OCI-LY3 (cell line): ENCODE measurements around the gene CIPC.
A peak's percentile ranks its signal among the peaks of the same experiment; 100 is the strongest.

ENCODE experiments used
- H2AFZ ChIP-seq: fragments of 200-600, 300-600 bp; shearing (Covaris generic); 2 replicates; pipeline ENCODE4 v1.6.0; 2014; ENCODE audit warnings: antibody characterized with exemption, low read depth, low read length
- H3K27ac ChIP-seq: fragments of 200-600, 300-600 bp; sonication (generic); 2 replicates; pipeline ENCODE4 v1.5.1; 2014; ENCODE audit warnings: mild to moderate bottlenecking, low read length, moderate library complexity, mixed read lengths
- H3K27me3 ChIP-seq: fragments of 200-600, 300-600 bp; sonication (generic); 2 replicates; pipeline ENCODE4 v1.6.1; 2014; ENCODE audit warnings: low read depth, low read length, mixed read lengths
- H3K36me3 ChIP-seq: fragments of 200-600, 300-600 bp; sonication (generic); replicated peaks from 2 replicates; pipeline ENCODE3; 2014; ENCODE audit warnings: low read depth, low read length, mixed read lengths
- H3K4me1 ChIP-seq: fragments of 300-600, 200-600 bp; sonication (generic); 2 replicates; pipeline ENCODE4 v1.6.1; 2014; ENCODE audit warnings: low read length, mixed read lengths
- H3K4me2 ChIP-seq: fragments of 200-600, 300-600 bp; sonication (generic); 2 replicates; pipeline ENCODE4 v1.6.1; 2014; ENCODE audit warnings: low read length, mixed read lengths
- H3K4me3 ChIP-seq: fragments of 300-600, 200-600 bp; sonication (generic); 2 replicates; pipeline ENCODE4 v1.5.1; 2014; ENCODE audit warnings: antibody characterized with exemption, mild to moderate bottlenecking, low read length, moderate library complexity
- H3K79me2 ChIP-seq: fragments of 300-600, 200-600 bp; shearing (Covaris generic); 2 replicates; pipeline ENCODE4 v1.6.1; 2014; ENCODE audit warnings: mild to moderate bottlenecking, low read length, mixed read lengths
- H3K9ac ChIP-seq: fragments of 300-600, 200-600 bp; shearing (Covaris generic); 2 replicates; pipeline ENCODE4 v1.6.0; 2014; ENCODE audit warnings: mild to moderate bottlenecking, low read length, moderate library complexity
- H3K9me3 ChIP-seq: fragments of 200-600, 300-600 bp; shearing (Covaris generic); 2 replicates; pipeline ENCODE4 v1.6.1; 2014; ENCODE audit warnings: low read length, mixed read lengths; ENCODE audit not compliant: insufficient read depth
- H4K20me1 ChIP-seq: fragments of 200-600, 300-600 bp; sonication (generic); 2 replicates; pipeline ENCODE4 v1.6.1; 2016; ENCODE audit warnings: low read length, mixed read lengths; ENCODE audit not compliant: insufficient read depth
- CTCF ChIP-seq: fragments of 200-600, 300-600 bp; sonication (generic); IDR thresholded peaks from 2 replicates; pipeline ENCODE4 v1.5.1; 2014; ENCODE audit warnings: antibody characterized with exemption, low read length, low read depth
- EZH2phosphoT487 ChIP-seq: fragments of 200-600 bp; shearing (Covaris generic); IDR thresholded peaks from 2 replicates; pipeline ENCODE4 v1.6.1; 2018; ENCODE audit warnings: antibody characterized with exemption, mixed run types, low read depth

CIPC gene

GRCh38 chr14:77151918-77152588 is 54.0 kb downstream of the CIPC start:
- no peaks in the 10 kb centered on the region for H4K20me1 ChIP-seq
- no peaks in the 10 kb centered on the region for H3K36me3 ChIP-seq
- no peak overlapping the region for H3K4me2 ChIP-seq
- no peak overlapping the region for H3K27ac ChIP-seq
- TF ChIP-seq EZH2phosphoT487 (no peak), CTCF (peak; percentile 40)
- H3K9ac ChIP-seq = no peak overlapping the region
- H3K4me3 ChIP-seq = no peak overlapping the region
- no peaks in the 10 kb centered on the region for H3K79me2 ChIP-seq
- no peaks in the 10 kb centered on the region for H3K9me3 ChIP-seq
- no peak overlapping the region for H2AFZ ChIP-seq
- peaks cover 23% of the 10 kb centered on the region for H3K4me1 ChIP-seq
- H3K27me3 ChIP-seq = peaks cover 3% of the 10 kb centered on the region; the same call in 1 of the 2 replicates

GRCh38 chr14:77153802-77154201 is 55.7 kb downstream of the CIPC start:
- Histone ChIP-seq H4K20me1 (no peaks in the 10 kb centered on the region), H3K4me3 (0 out of 2 replicates have a peak overlapping the region, but pooled peaks have one; percentile 17)
- TF ChIP-seq CTCF = no peak
- TF ChIP-seq EZH2phosphoT487 = no peak

GRCh38 chr14:77154421-77154820 is 56.4 kb downstream of the CIPC start:
- Histone ChIP-seq H3K36me3 (no peaks in the 10 kb centered on the region), H3K9me3 (no peaks in the 10 kb centered on the region), H2AFZ (no peak overlapping the region), H3K4me2 (peak overlapping the region; percentile 47), H3K9ac (no peak overlapping the region), H3K4me3 (peak overlapping the region; percentile 17; the same call in 1 of the 2 replicates), H3K4me1 (peaks cover 23% of the 10 kb centered on the region), H4K20me1 (no peaks in the 10 kb centered on the region), H3K27ac (peak overlapping the region; percentile 38; the same call in 1 of the 2 replicates), H3K27me3 (0 out of 2 replicates have a peak, but pooled peaks cover 8% of the 10 kb centered on the region), H3K79me2 (no peaks in the 10 kb centered on the region)
- no peak for TF ChIP-seq EZH2phosphoT487
- TF ChIP-seq CTCF = no peak

More at GRCh38 chr14:77153802-77154201, 55.7 kb downstream of the CIPC start:
- Histone ChIP-seq H3K27ac (peak overlapping the region; percentile 38; the same call in 1 of the 2 replicates), H2AFZ (no peak overlapping the region), H3K4me2 (peak overlapping the region; percentile 47), H3K9me3 (no peaks in the 10 kb centered on the region), H3K4me1 (peaks cover 23% of the 10 kb centered on the region), H3K27me3 (0 out of 2 replicates have a peak, but pooled peaks cover 4% of the 10 kb centered on the region), H3K79me2 (no peaks in the 10 kb centered on the region), H3K9ac (no peak overlapping the region), H3K36me3 (no peaks in the 10 kb centered on the region)

- peak overlapping the region; percentile 47 for H3K4me2 ChIP-seq
- peak overlapping the region; percentile 5; the same call in 1 of the 2 replicates for H3K4me3 ChIP-seq
- H3K27ac ChIP-seq = no peak overlapping the region
- no peaks in the 10 kb centered on the region for H3K9me3 ChIP-seq
- H3K27me3 ChIP-seq = 0 out of 2 replicates have a peak, but pooled peaks cover 8% of the 10 kb centered on the region
- H3K36me3 ChIP-seq = no peaks in the 10 kb centered on the region
- no peak for TF ChIP-seq EZH2phosphoT487
- no peak for TF ChIP-seq CTCF
- peaks cover 23% of the 10 kb centered on the region for H3K4me1 ChIP-seq
- H2AFZ ChIP-seq = no peak overlapping the region
- no peaks in the 10 kb centered on the region for H3K79me2 ChIP-seq
- no peaks in the 10 kb centered on the region for H4K20me1 ChIP-seq
- peak overlapping the region; percentile 3; the same call in 1 of the 2 replicates for H3K9ac ChIP-seq
Measured at GRCh38 chr14:77155083-77155482, 57.0 kb downstream of the CIPC start.
